Measurements from ENCODE around the gene SLC12A3. TPM values are rescaled to one million over a fixed set of nuclear protein-coding genes. Genes with fewer than 3 reads are reported as not detected.

SLC12A3 gene
- total and polyA plus RNA-seq, 2 of the 8 experiments (the other 6 are each of a cell fraction or from before 2014, with no cell fraction given), result not detected

- H3K9ac ChIP-seq (replicated peaks in 1 of 4; ENCODE audit: extremely low read depth in 1 of 4, low read depth in 3 of 4, low read length in 3 of 4), result no peak overlapping the region
- no peak overlapping the region for H3K14ac ChIP-seq (ENCODE audit: insufficient read length)
- TF ChIP-seq, protein P1, sequence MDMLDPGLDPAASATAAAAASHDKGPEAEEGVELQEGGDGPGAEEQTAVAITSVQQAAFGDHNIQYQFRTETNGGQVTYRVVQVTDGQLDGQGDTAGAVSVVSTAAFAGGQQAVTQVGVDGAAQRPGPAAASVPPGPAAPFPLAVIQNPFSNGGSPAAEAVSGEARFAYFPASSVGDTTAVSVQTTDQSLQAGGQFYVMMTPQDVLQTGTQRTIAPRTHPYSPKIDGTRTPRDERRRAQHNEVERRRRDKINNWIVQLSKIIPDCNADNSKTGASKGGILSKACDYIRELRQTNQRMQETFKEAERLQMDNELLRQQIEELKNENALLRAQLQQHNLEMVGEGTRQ (IDR thresholded peaks at IDR 0.05; ENCODE audit: low read length), result no peak
- TF ChIP-seq SP2 (IDR thresholded peaks at IDR 0.05; ENCODE audit: low read length) (no peak), RAD21 (IDR thresholded peaks at IDR 0.05 in 1 of 2, conservative IDR thresholded peaks at IDR 0.05 in 1 of 2; ENCODE audit: low read depth in 2 of 2, low read length in 2 of 2) (peak; percentile 83), CTCF (IDR thresholded peaks at IDR 0.05; ENCODE audit: control extremely low read depth in 1 of 3, insufficient read depth in 1 of 3, low read depth in 1 of 3, low read length in 3 of 3) (peak; percentile 78 to 90 (median 88)), CREB1 (IDR thresholded peaks at IDR 0.05) (0 out of 2 replicates have a peak, but pooled peaks have one; percentile 39), RXRA (IDR thresholded peaks at IDR 0.05; ENCODE audit: insufficient read depth, low read depth, low read length) (0 out of 2 replicates have a peak, but pooled peaks have one; percentile 8)
- no peak overlapping the region for H3K23ac ChIP-seq (ENCODE audit: insufficient read length)
- H3K4me1 ChIP-seq (replicated peaks in 1 of 4; ENCODE audit: control insufficient read depth in 3 of 4, insufficient read depth in 4 of 4, low read length in 3 of 4), result no peaks in the 10 kb centered on the region
- H3K79me1 ChIP-seq (ENCODE audit: low read depth, low read length), result no peaks in the 10 kb centered on the region
- H3K27me3 ChIP-seq (replicated peaks in 1 of 4; ENCODE audit: control insufficient read depth in 3 of 4, extremely low read depth in 1 of 4, insufficient read depth in 3 of 4, low read length in 3 of 4), result no peaks in the 10 kb centered on the region
- no peaks in the 10 kb centered on the region for H4K20me1 ChIP-seq (replicated peaks in 1 of 2; ENCODE audit: control insufficient read depth in 1 of 2, insufficient read depth in 2 of 2, low read length in 2 of 2)
- WGBS, 2 experiments (ENCODE audit: extremely low coverage in 1 of 2, insufficient coverage in 1 of 2, insufficient read length in 1 of 2, insufficient replicate concordance in 2 of 2, low coverage in 1 of 2, low lambda C conversion rate in 2 of 2, missing lambda C conversion rate in 1 of 2), result 75% methylated on average over 14 of the region's 15 CpGs; no CpG with 5 or more reads in 1 of the 2 experiments
- H3K9me3 ChIP-seq (ENCODE audit: insufficient read depth in 2 of 2, low read depth in 1 of 2, low read length in 1 of 2), result no peaks in the 10 kb centered on the region; a peak in 1 of 4 replicates
- no peak overlapping the region for H3K27ac ChIP-seq (ENCODE audit: low read depth, low read length)
- ChIA-PET CTCF (ENCODE audit: partially characterized antibody) (interaction anchor here (0.5 to 5.4 kb wide), 20 partner anchors 9 to 1197 kb away, joined by 3 to 37 read pairs (median 4); partner anchors contain the start of genes CETP and SLC12A3), POLR2A (ENCODE audit: partially characterized antibody) (interaction anchor here (0.6 to 3.5 kb wide), 4 partner anchors 9 to 101 kb away, joined by 3 to 15 read pairs (median 10); partner anchors contain the start of gene HERPUD1)
- DNase-seq (ENCODE audit: low read depth in 1 of 2, low spot score in 2 of 2) (peak in 1 of 2 experiments; percentile 74), FAIRE-seq (peak; percentile 7)
- no peak overlapping the region for H2AK5ac ChIP-seq (ENCODE audit: low read depth, low read length)
- H4K8ac ChIP-seq (ENCODE audit: extremely low read depth, insufficient read depth, low read length), result no peak overlapping the region; the same call in 1 of the 2 replicates
- no peak overlapping the region for H3K4me3 ChIP-seq (ENCODE audit: extremely low read depth in 1 of 4, insufficient read depth in 2 of 4, low read depth in 3 of 4, low read length in 4 of 4)
- H3K23me2 ChIP-seq (ENCODE audit: low read depth, low read length), result no peaks in the 10 kb centered on the region
- H2BK20ac ChIP-seq (ENCODE audit: low read length), result no peak overlapping the region
- no peak overlapping the region for H3K18ac ChIP-seq (ENCODE audit: extremely low read depth, low read length)
- H3K4ac ChIP-seq (replicated peaks; ENCODE audit: insufficient read length, low read depth, low read length), result no peak overlapping the region
- H4K91ac ChIP-seq (replicated peaks; ENCODE audit: insufficient read length, low read length), result no peak overlapping the region
- no peak overlapping the region for H2BK120ac ChIP-seq (replicated peaks; ENCODE audit: low read depth, low read length)
- peak overlapping the region; percentile 18; the same call in 1 of the 2 replicates for H2BK15ac ChIP-seq (ENCODE audit: low read length)
- no peaks in the 10 kb centered on the region for H3K79me2 ChIP-seq (ENCODE audit: control insufficient read depth in 1 of 2, insufficient read depth in 2 of 2, low read length in 2 of 2)
- H2BK5ac ChIP-seq (ENCODE audit: low read depth, low read length), result peak overlapping the region; percentile 39; the same call in 1 of the 2 replicates
- H3K4me2 ChIP-seq (ENCODE audit: insufficient read depth in 1 of 2, low read depth in 2 of 2, low read length in 2 of 2), result no peak overlapping the region
- H3K36me3 ChIP-seq (ENCODE audit: control insufficient read depth in 2 of 4, insufficient read depth in 4 of 4, low read length in 3 of 4), result no peaks in the 10 kb centered on the region
- no peak overlapping the region for H3K56ac ChIP-seq (replicated peaks; ENCODE audit: insufficient read length, low read depth, low read length)
- no peak overlapping the region for H2BK12ac ChIP-seq (ENCODE audit: low read depth, low read length)
- H4K5ac ChIP-seq (ENCODE audit: insufficient read length, low read depth, low read length), result no peak overlapping the region
- H2AFZ ChIP-seq (ENCODE audit: low read length), result no peak overlapping the region
Measured at GRCh38 chr16:56950881-56951771, 86.1 kb downstream of the SLC12A3 start.

Data from H1 (cell line).